ENCODE results near the gene PPCDC.
"Not testable (repeated sequence)": the region's sequence is repeated elsewhere in the genome, so short reads cannot be mapped to it uniquely, and the experiment has no call there.

Gene PPCDC

DNA sequence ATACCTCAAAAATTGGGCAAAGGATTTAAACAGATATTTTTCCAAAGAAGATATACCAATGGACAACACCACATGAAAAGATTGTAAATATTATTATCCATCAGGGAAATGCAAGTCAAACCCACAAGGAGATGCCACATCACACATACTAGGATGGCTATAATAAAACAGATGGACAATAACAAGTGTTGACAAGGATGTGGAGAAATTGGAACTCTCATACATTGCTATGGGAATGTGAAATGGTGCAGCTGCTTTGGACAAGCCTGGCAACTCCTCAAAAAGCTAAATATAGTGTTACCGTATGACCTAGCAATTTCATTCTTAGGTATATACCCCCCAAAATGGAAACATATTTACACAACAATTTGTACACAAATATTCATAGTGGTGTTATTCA is 59.3 kb downstream of the PPCDC start:
- DNase-seq (ENCODE audit: low read depth), result no peak
- TF ChIP-seq, protein P1, sequence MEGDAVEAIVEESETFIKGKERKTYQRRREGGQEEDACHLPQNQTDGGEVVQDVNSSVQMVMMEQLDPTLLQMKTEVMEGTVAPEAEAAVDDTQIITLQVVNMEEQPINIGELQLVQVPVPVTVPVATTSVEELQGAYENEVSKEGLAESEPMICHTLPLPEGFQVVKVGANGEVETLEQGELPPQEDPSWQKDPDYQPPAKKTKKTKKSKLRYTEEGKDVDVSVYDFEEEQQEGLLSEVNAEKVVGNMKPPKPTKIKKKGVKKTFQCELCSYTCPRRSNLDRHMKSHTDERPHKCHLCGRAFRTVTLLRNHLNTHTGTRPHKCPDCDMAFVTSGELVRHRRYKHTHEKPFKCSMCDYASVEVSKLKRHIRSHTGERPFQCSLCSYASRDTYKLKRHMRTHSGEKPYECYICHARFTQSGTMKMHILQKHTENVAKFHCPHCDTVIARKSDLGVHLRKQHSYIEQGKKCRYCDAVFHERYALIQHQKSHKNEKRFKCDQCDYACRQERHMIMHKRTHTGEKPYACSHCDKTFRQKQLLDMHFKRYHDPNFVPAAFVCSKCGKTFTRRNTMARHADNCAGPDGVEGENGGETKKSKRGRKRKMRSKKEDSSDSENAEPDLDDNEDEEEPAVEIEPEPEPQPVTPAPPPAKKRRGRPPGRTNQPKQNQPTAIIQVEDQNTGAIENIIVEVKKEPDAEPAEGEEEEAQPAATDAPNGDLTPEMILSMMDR (conservative IDR thresholded peaks at IDR 0.05; ENCODE audit: low read depth, low read length), result no peak
- no peak overlapping the region for H3K4me3 ChIP-seq (ENCODE audit: low read depth, low read length)

DNA sequence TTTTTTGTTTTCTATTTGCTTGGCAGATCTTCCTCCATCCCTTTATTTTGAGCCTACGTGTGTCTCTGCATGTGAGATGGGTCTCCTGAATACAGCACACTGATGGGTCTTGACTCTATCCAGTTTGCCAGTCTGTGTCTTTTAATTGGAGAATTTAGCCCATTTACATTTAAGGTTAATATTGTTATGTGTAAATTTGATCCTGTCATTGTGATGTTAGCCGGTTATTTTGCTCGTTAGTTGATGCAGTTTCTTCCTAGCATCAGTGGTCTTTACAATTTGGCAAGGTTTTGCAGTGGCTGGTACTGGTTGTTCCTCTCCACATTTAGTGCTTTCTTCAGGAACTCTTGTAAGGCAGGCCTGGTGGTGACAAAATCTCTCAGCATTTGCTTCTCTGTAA is 62.3 kb downstream of the PPCDC start:
- DNase-seq (ENCODE audit: low read depth); H3K4me3 ChIP-seq (ENCODE audit: low read depth, low read length): not testable (repeated sequence)

DNA sequence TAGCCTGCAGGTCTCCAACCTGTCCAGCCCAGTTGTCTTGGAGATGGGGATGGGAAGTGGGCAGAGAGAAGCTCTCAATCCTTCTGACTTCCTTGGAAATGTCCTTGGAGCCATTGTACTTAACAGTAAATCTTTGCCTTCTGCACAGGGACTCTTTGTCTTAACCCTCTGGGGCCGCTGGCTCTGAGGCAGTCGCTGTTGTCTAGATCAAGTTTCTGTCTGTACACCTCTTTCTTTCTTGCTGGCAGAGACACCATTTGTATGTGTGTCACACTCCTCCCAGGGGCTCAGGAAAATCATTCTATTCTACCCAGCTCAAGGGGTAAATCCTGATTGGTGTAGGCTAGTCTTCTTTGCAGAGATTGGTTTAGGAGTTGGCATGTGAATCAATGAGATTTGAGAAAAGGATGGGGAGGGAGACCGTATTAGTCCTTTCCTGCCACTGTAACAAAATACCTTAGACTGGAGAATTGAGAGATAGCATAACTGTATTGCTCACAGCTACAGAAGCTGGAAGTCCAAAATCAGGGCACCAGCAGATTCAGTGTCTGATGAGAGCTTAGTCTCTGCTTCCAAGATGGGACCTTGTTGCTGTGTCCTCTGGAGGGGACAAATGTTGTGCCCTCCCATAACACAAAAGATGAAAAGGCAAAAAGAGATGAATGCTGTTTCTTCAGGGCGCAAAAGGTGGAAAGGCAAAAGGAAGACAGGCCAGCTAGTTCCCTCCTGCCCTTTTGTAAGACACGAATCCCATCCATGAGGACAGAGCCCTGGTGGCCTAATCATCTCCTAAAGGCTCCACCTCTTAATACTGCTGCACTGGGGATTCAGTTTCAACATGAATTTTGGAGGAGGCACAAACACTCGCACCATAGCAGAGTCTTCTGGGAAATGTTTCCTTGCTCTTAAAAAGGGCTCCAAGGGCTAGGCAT is 66.3 kb downstream of the PPCDC start:
- TF ChIP-seq, protein P1 (conservative IDR thresholded peaks at IDR 0.05; ENCODE audit: low read depth, low read length), result no peak
- DNase-seq (ENCODE audit: low read depth), result no peak
- H3K4me3 ChIP-seq (ENCODE audit: low read depth, low read length), result no peak overlapping the region

DNA sequence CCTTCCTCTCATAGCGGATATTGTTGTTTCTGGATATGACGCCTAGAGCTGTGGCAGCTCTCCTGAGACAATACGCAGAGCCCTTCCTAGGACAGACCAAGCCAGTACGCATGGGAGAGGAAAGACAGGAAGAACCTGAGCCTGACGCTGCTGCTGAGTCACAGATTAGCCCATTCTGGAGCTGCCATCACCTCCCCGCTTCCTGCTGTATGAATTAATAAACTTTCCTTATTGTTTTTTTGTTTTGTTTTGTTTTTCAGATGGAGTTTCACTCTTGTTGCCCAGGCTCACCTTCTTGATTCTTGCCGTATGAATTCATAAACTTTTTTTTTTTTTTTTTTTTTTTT is 67.0 kb downstream of the PPCDC start:
- DNase-seq (ENCODE audit: low read depth), result peak; percentile 59
- H3K4me3 ChIP-seq (ENCODE audit: low read depth, low read length), result no peak overlapping the region
- TF ChIP-seq, protein P1 (conservative IDR thresholded peaks at IDR 0.05; ENCODE audit: low read depth, low read length), result no peak

DNA sequence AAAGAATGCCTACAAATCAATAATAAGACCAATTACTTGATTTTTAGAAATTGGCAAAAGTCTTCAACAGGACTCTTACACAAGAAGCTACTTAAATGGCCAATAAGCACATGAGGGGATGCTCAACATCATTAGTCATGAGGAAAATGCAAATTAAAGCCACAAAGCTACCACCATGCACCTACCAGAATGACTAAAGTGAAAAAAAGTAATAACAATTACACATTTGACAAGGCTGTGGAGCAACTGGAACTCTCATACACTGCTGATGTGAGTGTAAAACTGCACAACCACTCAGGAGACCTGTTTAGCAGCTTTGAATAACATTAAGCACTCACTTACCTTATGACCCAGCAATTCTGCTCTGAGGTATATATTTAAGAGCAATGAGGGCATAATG is 68.4 kb downstream of the PPCDC start:
- TF ChIP-seq, protein P1 (conservative IDR thresholded peaks at IDR 0.05; ENCODE audit: low read depth, low read length), result no peak
- DNase-seq (ENCODE audit: low read depth), result no peak

DNA sequence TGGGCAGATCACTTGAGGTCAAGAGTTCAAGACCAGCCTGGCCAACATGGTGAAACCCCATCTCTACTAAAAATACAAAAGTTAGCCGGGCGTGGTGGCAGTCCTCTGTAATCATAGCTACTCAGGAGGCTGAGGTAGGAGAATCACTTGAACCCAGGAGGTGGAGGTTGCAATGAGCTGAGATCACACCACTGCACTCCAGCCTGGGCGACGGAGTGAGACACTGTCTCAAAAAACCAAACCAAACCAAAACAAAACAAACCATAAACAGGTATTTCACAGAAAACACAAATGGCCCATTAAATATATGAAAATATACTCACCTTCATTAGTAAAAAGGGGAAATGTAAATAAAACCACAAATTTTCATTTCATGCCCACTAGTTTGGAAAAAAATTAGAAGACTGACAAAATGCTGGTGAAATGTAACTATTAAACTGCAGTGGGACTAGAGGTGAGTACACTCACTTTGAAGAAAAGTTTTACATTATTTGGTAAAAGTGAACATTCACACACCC is 71.6 kb downstream of the PPCDC start:
- not testable (repeated sequence) for H3K4me3 ChIP-seq (ENCODE audit: low read depth, low read length); DNase-seq (ENCODE audit: low read depth)

More for the DNA sequence above, 68.4 kb downstream of the PPCDC start:
- no peak overlapping the region for H3K4me3 ChIP-seq (ENCODE audit: low read depth, low read length)

DNA sequence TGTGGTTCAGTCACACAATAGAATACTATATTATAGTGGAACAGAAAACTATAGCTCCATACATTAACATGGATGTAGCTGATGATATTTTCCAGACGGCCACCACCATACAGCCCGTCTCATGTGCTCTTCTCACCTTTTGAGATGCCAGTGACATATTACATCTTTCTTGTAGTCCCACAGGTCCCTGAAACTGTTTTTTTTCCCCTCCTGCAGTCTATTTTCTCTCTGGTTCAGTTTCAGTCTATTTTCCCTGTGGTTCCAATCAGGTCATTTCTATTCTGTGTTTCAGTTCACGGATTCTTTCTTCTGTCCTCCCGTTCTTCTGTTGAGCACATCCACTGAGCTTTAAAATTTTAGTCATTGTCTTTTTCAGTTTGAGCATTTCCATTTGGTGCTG is 72.2 kb downstream of the PPCDC start:
- H3K4me3 ChIP-seq (ENCODE audit: low read depth, low read length), result no peak overlapping the region
- DNase-seq (ENCODE audit: low read depth), result no peak
- TF ChIP-seq, protein P1 (conservative IDR thresholded peaks at IDR 0.05; ENCODE audit: low read depth, low read length), result no peak

DNA sequence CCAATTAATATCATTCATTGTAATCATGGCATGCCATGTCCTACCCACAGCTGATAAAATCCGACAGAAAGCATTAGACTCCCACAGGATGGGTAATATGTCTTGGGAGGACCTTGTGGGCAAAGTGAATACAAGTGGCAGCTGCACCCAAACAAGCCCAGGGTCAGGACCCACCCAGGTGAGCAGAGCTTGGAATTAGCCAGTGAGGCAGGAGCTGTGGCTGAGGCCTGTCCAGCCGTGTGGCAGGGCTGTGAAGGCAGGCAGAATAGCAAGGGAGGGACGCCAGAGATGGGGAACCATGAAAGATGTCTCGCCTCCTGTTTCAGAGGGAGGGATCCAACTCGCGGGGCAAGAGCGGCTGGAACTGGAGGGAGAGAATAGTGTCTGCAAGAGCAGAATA is 74.5 kb downstream of the PPCDC start:
- H3K4me3 ChIP-seq (ENCODE audit: low read depth, low read length), result no peak overlapping the region
- no peak for DNase-seq (ENCODE audit: low read depth)
- TF ChIP-seq, protein P1 (conservative IDR thresholded peaks at IDR 0.05; ENCODE audit: low read depth, low read length), result no peak

All from choroid plexus epithelial cell (primary cell).